Astrocyte of the spinal cord (primary cell): ENCODE results near the gene KRT8.

Source experiments
- DNase-seq: peaks from one replicate; pipeline ENCODE4 v3.0.0; 2011; ENCODE audit warnings: low read depth, low spot score
- H3K4me3 ChIP-seq: 2 replicates; pipeline ENCODE4 v1.5.1; 2011; ENCODE audit warnings: low read depth, mild to moderate bottlenecking, low read length, moderate library complexity
- CTCF ChIP-seq: IDR thresholded peaks from 2 replicates; pipeline ENCODE4 v1.5.1; 2012; ENCODE audit warnings: low read depth, mild to moderate bottlenecking, low read length, inconsistent platforms
- in situ Hi-C: cut with HindIII; loops from 2 replicates; pipeline ENCODE4 v1.10.0; 2017; ENCODE audit warnings: low sequenced_read_pairs

KRT8 gene

DNA sequence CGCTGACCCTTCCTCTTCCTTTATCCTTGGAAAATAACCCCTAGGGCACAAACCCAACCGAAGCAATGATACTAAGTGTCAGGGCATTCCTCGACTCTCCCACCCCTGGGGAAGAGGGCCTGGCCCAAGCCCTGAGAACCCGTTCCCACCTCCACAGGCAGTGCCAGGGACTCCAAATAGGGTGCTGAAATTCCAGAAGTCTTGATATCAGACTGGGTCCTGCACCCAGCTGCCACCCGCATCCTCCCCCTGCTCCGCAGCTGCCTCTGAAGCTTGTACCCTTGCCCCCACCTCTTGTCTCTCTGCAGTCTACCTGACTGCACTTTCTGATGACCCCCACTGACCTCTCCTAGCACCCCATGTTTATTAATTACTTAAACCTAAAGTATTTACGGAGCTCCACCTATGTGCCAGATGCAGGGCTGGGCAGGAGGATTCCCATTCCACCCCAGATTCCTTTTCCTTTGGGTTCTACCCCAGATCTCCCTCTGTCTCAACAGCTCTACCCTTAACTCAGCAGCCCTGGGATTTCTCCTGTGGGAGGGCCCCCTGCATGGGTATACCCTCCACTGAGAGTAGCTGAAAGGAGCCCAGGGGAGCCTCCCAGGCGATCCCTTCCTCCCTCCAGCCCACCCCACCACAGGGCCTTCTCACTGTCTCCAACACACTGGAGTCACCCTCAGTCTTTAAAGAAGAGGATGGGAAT lies 40.0 kb upstream of the KRT8 start:
- no peak overlapping the region for H3K4me3 ChIP-seq
- no peak for DNase-seq
- TF ChIP-seq CTCF = no peak
- in situ Hi-C loops = no loop called here

DNA sequence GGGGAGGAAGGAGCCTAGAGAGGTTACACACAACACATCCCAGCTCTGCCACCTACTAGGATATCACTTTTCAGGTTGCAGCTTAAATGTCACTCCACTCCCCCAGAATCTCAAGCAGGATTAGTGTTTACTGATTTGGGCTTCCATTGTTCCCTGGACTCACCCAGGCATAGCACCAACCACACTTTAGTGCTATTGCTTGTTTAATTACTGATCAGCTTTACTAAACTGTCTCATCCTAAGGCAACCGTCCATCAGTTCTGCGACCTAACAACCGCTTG lies 38.0 kb upstream of the KRT8 start:
- in situ Hi-C loops = no loop called here
- H3K4me3 ChIP-seq = no peak overlapping the region
- TF ChIP-seq CTCF = no peak
- DNase-seq = no peak

DNA sequence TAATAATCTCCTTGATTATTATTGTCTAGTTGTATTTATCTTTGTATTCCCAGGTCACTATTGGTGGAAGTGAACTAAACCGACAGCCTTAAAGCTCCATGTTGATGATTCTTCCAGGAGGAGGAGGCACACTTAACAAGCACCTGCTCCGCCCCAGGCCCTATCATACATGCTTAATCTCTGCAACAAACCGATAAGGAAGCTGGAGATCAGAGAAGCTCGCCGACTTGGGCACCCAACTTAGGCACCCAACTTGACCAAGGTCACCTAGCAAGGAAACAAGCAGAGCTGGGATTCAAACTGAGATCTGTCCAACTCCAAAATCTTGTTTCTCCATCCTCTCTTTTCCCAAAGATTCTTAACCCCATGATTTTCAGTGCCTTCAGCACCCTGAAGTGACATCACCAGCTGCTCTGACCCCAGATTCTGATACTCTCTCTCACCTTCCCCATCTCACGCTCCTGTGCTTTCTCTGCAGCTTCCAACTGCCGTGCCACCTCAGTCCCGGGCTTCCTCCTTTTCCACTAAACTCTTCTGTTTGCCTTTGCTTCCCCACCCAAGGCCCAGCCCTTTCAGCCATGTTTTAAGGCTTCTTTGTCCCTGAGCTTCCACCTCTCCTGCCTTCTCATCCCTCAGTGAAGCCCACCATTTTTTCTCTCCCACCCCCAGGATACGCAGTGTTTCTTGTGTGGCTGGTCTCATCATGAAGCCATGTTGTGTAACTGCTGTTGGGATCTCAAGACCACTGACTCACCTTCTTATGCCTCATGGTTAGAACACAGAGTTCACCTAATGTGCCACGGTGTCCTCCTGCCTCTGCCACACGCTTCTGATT lies 37.4 kb upstream of the KRT8 start:
- in situ Hi-C loops = no loop called here

GRCh38 chr12:52929538-52929937 lies 24.7 kb upstream of the KRT8 start:
- no peak for DNase-seq
- TF ChIP-seq CTCF = no peak
- H3K4me3 ChIP-seq = no peak overlapping the region
- in situ Hi-C loops = no loop called here

More for the DNA sequence above, 37.4 kb upstream of the KRT8 start:
- TF ChIP-seq CTCF = no peak
- no peak for DNase-seq
- H3K4me3 ChIP-seq = no peak overlapping the region

GRCh38 chr12:52927964-52928363 lies 23.1 kb upstream of the KRT8 start:
- no peak for TF ChIP-seq CTCF
- in situ Hi-C loops = no loop called here
- no peak overlapping the region for H3K4me3 ChIP-seq
- no peak for DNase-seq

GRCh38 chr12:52926596-52927234 lies 21.8 kb upstream of the KRT8 start:
- no peak overlapping the region for H3K4me3 ChIP-seq
- TF ChIP-seq CTCF = no peak
- in situ Hi-C loops = no loop called here
- DNase-seq = no peak
